RWPE2 (cell line): ENCODE data around the gene C13orf46.

ENCODE experiments used
- ATAC-seq: fragments of 200-7000 bp; cut with Tn5 transposase; 3 replicates; pipeline ENCODE4 v1.9.1; 2021; ENCODE audit warnings: low read depth
- DNase-seq: peaks from one replicate; pipeline ENCODE4 v3.0.0-alpha.2; 2020; ENCODE audit warnings: low spot score
- H3K27ac ChIP-seq: fragments of 450-650 bp; 2 replicates; pipeline ENCODE4 v1.5.1; 2017; ENCODE audit warnings: mild to moderate bottlenecking; ENCODE audit not compliant: poor library complexity, severe bottlenecking
- H3K27me3 ChIP-seq: fragments of 250-450 bp; sonication (Bioruptor Pico); 2 replicates; pipeline ENCODE4 v1.5.1; 2021; ENCODE audit warnings: mild to moderate bottlenecking, moderate library complexity; ENCODE audit not compliant: insufficient read depth, poor library complexity, severe bottlenecking
- H3K36me3 ChIP-seq: fragments of 250-450 bp; sonication (Bioruptor Pico); 2 replicates; pipeline ENCODE4 v1.5.1; 2020; ENCODE audit warnings: low read depth, mild to moderate bottlenecking, moderate library complexity
- H3K4me1 ChIP-seq: fragments of 250-450 bp; sonication (Bioruptor Pico); 2 replicates; pipeline ENCODE4 v1.5.1; 2021; ENCODE audit warnings: mild to moderate bottlenecking, moderate library complexity; ENCODE audit not compliant: insufficient read depth, poor library complexity, severe bottlenecking
- H3K4me3 ChIP-seq: fragments of 250-450 bp; sonication (Bioruptor Pico); 2 replicates; pipeline ENCODE4 v1.5.1; 2021; ENCODE audit warnings: mild to moderate bottlenecking, moderate library complexity; ENCODE audit not compliant: severe bottlenecking
- H3K9me3 ChIP-seq: fragments of 250-450 bp; sonication (Bioruptor Pico); 2 replicates; pipeline ENCODE4 v1.5.1; 2021; ENCODE audit warnings: mild to moderate bottlenecking, moderate library complexity; ENCODE audit not compliant: severe bottlenecking
- TF ChIP-seq, protein P1 (sequence below): fragments of 450-650 bp; IDR thresholded peaks from one replicate; pipeline ENCODE4 v1.5.1; 2017; ENCODE audit warnings: mild to moderate bottlenecking, moderate library complexity; ENCODE audit not compliant: poor library complexity, severe bottlenecking

The C13orf46 gene

DNA sequence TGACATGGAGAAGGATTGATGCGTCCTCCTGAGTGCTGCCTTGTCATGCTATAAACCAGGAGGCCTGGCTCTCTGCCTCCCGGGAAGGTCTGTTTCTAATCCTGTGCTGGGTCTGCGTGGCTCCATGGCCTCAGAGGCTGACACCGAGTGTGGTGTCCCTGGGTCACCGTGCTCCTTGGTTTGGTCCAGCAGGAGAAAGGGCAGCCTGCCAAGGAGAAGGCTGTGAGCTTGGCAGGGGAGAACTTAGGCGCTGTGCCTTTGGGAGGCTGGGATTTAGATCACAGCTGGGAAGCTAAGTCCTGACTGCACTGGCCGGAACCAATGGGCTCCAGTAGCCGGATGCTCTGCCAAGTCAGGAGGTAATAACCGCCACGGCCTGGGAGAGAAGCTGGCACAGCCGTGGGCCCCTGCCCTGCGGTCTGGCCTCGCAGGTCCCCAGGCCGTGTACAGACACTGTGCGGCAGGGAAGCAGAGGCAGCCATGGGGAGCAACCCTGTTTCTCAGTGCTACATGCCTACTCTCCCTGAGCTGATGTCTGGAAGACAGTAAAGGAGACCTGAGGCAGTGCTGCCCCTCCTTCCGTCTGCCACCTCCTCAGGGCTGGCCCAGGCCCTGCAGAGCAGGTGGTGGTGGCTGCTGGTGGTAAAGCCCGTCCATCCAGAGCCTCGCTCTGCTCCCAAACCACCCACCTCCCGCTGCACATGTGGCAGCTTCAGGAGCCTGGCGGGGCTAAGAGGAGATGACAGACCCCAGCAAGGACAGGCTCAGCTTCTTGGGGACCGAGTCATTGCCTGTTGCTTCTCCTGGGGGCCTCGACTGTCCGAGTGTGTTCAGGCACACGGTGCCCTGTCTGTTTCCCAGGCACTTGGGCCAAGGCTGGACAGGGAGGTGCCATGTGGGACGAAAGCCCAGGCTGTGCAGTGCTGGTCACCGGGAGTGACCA lies 44.9 kb downstream of the C13orf46 start:
- ATAC-seq (peak; percentile 22; the same call in 2 of the 3 replicates), DNase-seq (peak; percentile 51)
- no peaks in the 10 kb centered on the region for H3K4me1 ChIP-seq
- no peaks in the 10 kb centered on the region for H3K27me3 ChIP-seq
- H3K36me3 ChIP-seq = no peaks in the 10 kb centered on the region
- H3K9me3 ChIP-seq = no peaks in the 10 kb centered on the region
- no peak overlapping the region for H3K27ac ChIP-seq
- TF ChIP-seq, protein P1, sequence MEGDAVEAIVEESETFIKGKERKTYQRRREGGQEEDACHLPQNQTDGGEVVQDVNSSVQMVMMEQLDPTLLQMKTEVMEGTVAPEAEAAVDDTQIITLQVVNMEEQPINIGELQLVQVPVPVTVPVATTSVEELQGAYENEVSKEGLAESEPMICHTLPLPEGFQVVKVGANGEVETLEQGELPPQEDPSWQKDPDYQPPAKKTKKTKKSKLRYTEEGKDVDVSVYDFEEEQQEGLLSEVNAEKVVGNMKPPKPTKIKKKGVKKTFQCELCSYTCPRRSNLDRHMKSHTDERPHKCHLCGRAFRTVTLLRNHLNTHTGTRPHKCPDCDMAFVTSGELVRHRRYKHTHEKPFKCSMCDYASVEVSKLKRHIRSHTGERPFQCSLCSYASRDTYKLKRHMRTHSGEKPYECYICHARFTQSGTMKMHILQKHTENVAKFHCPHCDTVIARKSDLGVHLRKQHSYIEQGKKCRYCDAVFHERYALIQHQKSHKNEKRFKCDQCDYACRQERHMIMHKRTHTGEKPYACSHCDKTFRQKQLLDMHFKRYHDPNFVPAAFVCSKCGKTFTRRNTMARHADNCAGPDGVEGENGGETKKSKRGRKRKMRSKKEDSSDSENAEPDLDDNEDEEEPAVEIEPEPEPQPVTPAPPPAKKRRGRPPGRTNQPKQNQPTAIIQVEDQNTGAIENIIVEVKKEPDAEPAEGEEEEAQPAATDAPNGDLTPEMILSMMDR = no peak
- no peak overlapping the region for H3K4me3 ChIP-seq

DNA sequence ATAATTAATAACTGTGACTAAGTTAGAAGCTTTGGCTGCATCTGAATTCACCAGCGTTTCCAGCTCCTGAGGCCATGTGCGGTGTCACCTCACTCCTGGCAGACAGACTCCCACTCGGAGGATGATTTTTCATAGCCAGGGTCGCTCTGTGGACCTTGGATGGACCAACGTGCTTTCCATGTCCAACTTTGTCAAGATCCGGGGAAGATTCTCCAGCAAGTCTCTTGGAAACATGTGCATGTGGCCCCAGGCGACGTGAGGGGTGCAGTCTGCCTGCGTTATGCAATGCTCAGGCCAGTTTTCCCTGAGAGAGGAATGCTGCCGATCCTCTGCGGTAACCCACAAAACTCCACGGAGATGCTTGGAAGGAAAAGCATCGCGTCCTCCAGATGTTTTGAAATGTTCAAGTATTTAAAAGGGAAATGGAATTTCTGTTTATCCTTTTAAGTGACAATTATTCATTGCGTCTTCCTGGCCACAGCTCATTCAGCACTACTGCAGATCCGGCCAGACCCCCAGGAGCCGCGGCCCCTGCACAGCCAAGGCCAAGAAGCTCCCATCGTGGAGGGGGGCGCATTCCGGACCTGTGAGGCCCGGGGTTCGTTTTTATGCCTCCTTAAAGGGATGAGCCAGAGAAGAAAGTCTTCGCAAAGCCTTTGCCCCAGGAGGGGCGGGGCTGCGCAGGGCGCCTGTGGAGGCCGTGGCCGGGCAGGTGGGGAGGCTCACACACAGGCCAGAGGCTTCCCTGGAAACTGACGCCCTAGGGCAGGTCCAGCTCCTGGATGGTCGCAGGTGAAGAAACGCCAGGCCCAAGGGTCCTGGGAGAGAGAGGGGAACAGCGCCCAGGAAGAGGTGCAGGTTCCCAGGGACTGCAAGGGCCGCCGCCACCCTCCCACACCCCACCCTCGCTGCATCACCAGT lies 46.0 kb downstream of the C13orf46 start:
- H3K27me3 ChIP-seq = no peaks in the 10 kb centered on the region
- DNase-seq = peak; percentile 42
- H3K36me3 ChIP-seq = no peaks in the 10 kb centered on the region
- H3K4me3 ChIP-seq = no peak overlapping the region
- no peaks in the 10 kb centered on the region for H3K4me1 ChIP-seq
- ATAC-seq = no peak
- H3K27ac ChIP-seq = no peak overlapping the region
- H3K9me3 ChIP-seq = no peaks in the 10 kb centered on the region
- TF ChIP-seq, protein P1 = no peak

DNA sequence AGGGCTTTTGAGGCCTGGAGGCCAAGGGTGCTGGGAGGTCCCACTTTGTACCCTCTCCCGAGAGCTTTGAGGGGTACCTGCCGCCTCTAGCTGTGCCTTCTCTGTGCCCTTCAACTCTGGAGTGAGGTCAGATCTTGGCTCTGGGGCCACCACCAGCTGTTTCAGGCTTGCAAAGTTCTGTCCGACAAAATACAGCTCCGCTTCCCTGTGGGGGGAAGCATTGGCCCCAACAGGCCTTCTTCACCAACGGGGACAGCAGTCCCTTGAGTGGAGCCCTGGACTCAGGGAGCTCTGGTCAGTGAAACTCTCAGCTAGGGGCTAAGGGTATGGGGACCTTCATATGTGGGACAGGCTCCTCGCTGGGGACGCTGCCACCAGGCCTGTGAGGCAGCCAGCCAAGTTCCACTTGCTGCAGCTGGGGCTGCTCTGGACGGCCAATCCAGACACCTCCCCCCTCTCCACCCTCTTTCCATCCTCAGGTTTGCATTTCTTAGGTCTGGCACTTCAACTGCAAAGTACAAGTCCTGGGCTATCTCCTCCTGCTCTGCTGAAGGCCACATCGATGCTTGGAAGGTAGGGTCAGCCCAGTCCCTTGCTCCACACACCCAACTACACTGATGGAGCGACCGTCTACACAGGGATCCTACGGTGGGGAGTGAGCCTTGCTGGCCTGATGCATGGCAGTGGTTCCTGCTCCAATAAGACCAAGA lies 46.8 kb downstream of the C13orf46 start:
- ATAC-seq (no peak), DNase-seq (peak; percentile 30)
- H3K9me3 ChIP-seq = no peaks in the 10 kb centered on the region
- H3K27ac ChIP-seq = no peak overlapping the region
- H3K4me3 ChIP-seq = no peak overlapping the region
- TF ChIP-seq, protein P1 = no peak
- no peaks in the 10 kb centered on the region for H3K27me3 ChIP-seq
- no peaks in the 10 kb centered on the region for H3K4me1 ChIP-seq
- no peaks in the 10 kb centered on the region for H3K36me3 ChIP-seq

DNA sequence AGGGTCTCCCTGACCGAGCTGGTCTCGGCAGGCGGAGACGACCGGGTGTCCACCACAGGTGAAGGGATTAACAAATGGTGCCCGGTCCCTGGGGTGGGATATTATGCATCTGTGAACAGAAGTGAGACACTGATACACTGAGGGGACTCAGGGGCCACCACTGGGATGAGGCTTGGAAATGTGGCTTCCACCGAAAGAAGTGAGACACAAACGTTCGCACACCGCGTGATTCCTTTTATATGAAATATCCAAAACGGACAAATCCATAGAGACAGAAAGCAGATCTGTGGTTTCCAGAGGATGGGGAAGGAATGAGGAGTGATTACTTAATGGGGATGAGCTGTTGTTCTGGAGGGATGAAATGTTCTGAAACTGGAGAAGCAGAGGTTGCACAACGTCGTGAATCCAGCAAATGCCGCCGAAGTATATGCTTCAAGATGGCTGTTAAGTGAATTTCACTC lies 47.5 kb downstream of the C13orf46 start:
- no peaks in the 10 kb centered on the region for H3K27me3 ChIP-seq
- H3K27ac ChIP-seq = no peak overlapping the region
- no peak overlapping the region for H3K4me3 ChIP-seq
- TF ChIP-seq, protein P1 = no peak
- no peaks in the 10 kb centered on the region for H3K36me3 ChIP-seq
- DNase-seq = peak; percentile 52
- H3K4me1 ChIP-seq = no peaks in the 10 kb centered on the region
- peaks cover 8% of the 10 kb centered on the region for H3K9me3 ChIP-seq
- ATAC-seq = no peak
